HepG2 (cell line): Measurements from ENCODE around the gene GCHFR.

Experiments used
- ARNT ChIP-seq: fragments of 450-650 bp; IDR thresholded peaks from 2 replicates; pipeline ENCODE4 v1.6.1; 2017
- EP300 ChIP-seq, 3 experiments: sonication (generic) in 1 of 3; formaldehyde crosslinking in 1 of 3; IDR thresholded peaks; 2 replicates each; pipeline versions ENCODE4 v1.5.1 to v1.6.1; 2011 to 2020; ENCODE audit warnings: low read depth in 2 of 3, low read length in 2 of 3, borderline replicate concordance in 1 of 3, improper control_type of control experiment in 1 of 3, mild to moderate bottlenecking in 1 of 3, missing genetic modification reagents in 1 of 3, moderate library complexity in 1 of 3
- GATAD1 ChIP-seq: IDR thresholded peaks from 2 replicates; pipeline ENCODE4 v1.6.1; 2016; ENCODE audit warnings: missing genetic modification reagents, missing compliant biosample characterization
- POLR2A ChIP-seq, 2 experiments: IDR thresholded peaks; 2 replicates each; pipeline ENCODE4 v1.6.1; 2011; ENCODE audit warnings: low read depth in 2 of 2, low read length in 2 of 2, mild to moderate bottlenecking in 1 of 2, moderate library complexity in 1 of 2; ENCODE audit not compliant: insufficient read depth in 1 of 2
- SMAD3 ChIP-seq: sonication (generic); formaldehyde crosslinking; IDR thresholded peaks from 2 replicates; pipeline ENCODE4 v1.4.0; 2020; ENCODE audit warnings: missing genetic modification reagents
- TF ChIP-seq, protein P1 (sequence below): sonication (generic); formaldehyde crosslinking; IDR thresholded peaks from 2 replicates; pipeline ENCODE4 v1.4.0; 2020; ENCODE audit warnings: missing genetic modification reagents

DNA sequence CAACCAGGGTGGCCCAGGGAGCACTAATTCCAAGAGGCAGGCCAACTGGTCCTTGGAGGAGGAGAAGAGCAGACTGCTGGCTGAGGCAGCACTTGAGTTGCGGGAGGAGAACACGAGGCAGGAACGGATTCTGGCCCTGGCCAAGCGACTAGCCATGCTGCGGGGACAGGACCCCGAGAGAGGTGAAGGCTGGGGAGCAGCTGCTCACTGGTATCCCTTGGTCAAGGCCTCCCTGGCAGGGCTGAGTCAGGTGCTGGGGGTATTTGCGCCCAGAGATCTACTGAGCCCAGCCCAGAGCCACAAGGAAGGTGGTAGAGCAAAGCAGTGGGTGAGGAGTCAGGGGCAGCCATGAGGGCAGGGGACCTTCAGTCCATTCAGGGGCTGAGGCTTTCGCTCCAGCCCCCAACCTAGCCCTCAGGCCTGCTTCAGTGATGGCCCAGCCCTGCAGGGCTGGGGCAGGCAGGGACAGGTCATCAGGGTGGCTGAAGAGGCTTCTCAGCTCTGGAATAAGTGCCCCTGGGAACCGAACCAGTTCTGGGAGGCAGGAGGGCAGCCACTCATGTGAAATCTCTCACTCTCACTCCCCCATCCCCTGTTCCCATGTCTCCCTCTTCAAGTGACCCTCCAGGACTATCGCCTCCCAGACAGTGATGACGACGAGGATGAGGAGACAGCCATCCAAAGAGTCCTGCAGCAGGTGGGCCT, 49.0 kb downstream of the GCHFR start:
- TF ChIP-seq ARNT = no peak
- no peak for TF ChIP-seq GATAD1 (CRISPR knock-in tag)
- TF ChIP-seq POLR2A (IDR thresholded peaks at IDR 0.05; ENCODE audit: insufficient read depth in 1 of 2, low read depth in 2 of 2, low read length in 2 of 2) = 0 out of 4 replicates have a peak, but pooled peaks of 1 of the 2 experiments have one; percentile 21
- TF ChIP-seq, protein P1, sequence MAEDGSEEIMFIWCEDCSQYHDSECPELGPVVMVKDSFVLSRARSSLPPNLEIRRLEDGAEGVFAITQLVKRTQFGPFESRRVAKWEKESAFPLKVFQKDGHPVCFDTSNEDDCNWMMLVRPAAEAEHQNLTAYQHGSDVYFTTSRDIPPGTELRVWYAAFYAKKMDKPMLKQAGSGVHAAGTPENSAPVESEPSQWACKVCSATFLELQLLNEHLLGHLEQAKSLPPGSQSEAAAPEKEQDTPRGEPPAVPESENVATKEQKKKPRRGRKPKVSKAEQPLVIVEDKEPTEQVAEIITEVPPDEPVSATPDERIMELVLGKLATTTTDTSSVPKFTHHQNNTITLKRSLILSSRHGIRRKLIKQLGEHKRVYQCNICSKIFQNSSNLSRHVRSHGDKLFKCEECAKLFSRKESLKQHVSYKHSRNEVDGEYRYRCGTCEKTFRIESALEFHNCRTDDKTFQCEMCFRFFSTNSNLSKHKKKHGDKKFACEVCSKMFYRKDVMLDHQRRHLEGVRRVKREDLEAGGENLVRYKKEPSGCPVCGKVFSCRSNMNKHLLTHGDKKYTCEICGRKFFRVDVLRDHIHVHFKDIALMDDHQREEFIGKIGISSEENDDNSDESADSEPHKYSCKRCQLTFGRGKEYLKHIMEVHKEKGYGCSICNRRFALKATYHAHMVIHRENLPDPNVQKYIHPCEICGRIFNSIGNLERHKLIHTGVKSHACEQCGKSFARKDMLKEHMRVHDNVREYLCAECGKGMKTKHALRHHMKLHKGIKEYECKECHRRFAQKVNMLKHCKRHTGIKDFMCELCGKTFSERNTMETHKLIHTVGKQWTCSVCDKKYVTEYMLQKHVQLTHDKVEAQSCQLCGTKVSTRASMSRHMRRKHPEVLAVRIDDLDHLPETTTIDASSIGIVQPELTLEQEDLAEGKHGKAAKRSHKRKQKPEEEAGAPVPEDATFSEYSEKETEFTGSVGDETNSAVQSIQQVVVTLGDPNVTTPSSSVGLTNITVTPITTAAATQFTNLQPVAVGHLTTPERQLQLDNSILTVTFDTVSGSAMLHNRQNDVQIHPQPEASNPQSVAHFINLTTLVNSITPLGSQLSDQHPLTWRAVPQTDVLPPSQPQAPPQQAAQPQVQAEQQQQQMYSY (CRISPR knock-in tag) = no peak
- no peak for TF ChIP-seq EP300 (IDR thresholded peaks at IDR 0.05; ENCODE audit: low read depth in 2 of 2, low read length in 2 of 2)
- no peak for TF ChIP-seq EP300 (CRISPR knock-in tag; IDR thresholded peaks at IDR 0.05; ENCODE audit: borderline replicate concordance)
- no peak for TF ChIP-seq SMAD3 (CRISPR knock-in tag)
